HG03520 (cell line): ENCODE measurements around the gene HABP4.

Source experiments
- ATAC-seq: cut with Tn5 transposase; IDR thresholded peaks from one replicate; pipeline ENCODE4 v1.9.1; 2021; ENCODE audit warnings: mild to moderate bottlenecking, moderate library complexity; ENCODE audit not compliant: unreplicated experiment

HABP4 gene

GRCh38 chr9:96430377-96430776 is 19.6 kb upstream of the HABP4 start:
- ATAC-seq: no peak

- no peak for ATAC-seq
Observed at GRCh38 chr9:96435345-96435744, 14.6 kb upstream of the HABP4 start.

- no peak for ATAC-seq
Observed at GRCh38 chr9:96436063-96436455, 13.9 kb upstream of the HABP4 start.

GRCh38 chr9:96436456-96437126 is 13.4 kb upstream of the HABP4 start:
- no peak for ATAC-seq

GRCh38 chr9:96437454-96437853 is 12.5 kb upstream of the HABP4 start:
- ATAC-seq: no peak

- ATAC-seq: no peak
Observed at GRCh38 chr9:96440671-96441199, 9.2 kb upstream of the HABP4 start.

GRCh38 chr9:96441798-96442445 is 8.0 kb upstream of the HABP4 start:
- no peak for ATAC-seq

GRCh38 chr9:96442491-96442890 is 7.5 kb upstream of the HABP4 start:
- no peak for ATAC-seq

GRCh38 chr9:96447406-96447805 is 2.6 kb upstream of the HABP4 start:
- ATAC-seq: no peak

GRCh38 chr9:96448546-96449170 is 1.3 kb upstream of the HABP4 start:
- no peak for ATAC-seq

- ATAC-seq: peak; percentile 14
Observed at GRCh38 chr9:96449523-96449844, 485 bp upstream of the HABP4 start.

- peak; percentile 0 for ATAC-seq
Observed at GRCh38 chr9:96450613-96451528, 902 bp downstream of the HABP4 start.

GRCh38 chr9:96453625-96454024 is 3.7 kb downstream of the HABP4 start:
- ATAC-seq: no peak

GRCh38 chr9:96457266-96457665 is 7.3 kb downstream of the HABP4 start:
- ATAC-seq: no peak

- ATAC-seq: no peak
Observed at GRCh38 chr9:96458226-96458625, 8.3 kb downstream of the HABP4 start.

- ATAC-seq: no peak
Observed at GRCh38 chr9:96459268-96460007, 9.5 kb downstream of the HABP4 start.

GRCh38 chr9:96460470-96460869 is 10.5 kb downstream of the HABP4 start:
- no peak for ATAC-seq

- ATAC-seq: no peak
Observed at GRCh38 chr9:96460882-96461281, 10.9 kb downstream of the HABP4 start.

GRCh38 chr9:96461336-96461735 is 11.4 kb downstream of the HABP4 start:
- ATAC-seq: no peak

- no peak for ATAC-seq
Observed at GRCh38 chr9:96462541-96462940, 12.6 kb downstream of the HABP4 start.
